Karpas-422 (cell line): ENCODE measurements around the gene SYNJ1. TPM values are rescaled to one million over a fixed set of nuclear protein-coding genes. Genes with fewer than 3 reads are reported as not detected.
"Not testable (repeated sequence)": the region's sequence is repeated elsewhere in the genome, so short reads cannot be mapped to it uniquely, and the experiment has no call there.

Source experiments
- DNase-seq: peaks from one replicate; pipeline ENCODE4 v3.0.0-alpha.2; 2015
- H2AFZ ChIP-seq: fragments of 200-600 bp; sonication (generic); 2 replicates; pipeline ENCODE4 v1.6.1; 2014; ENCODE audit warnings: antibody characterized with exemption, low read length, mixed read lengths
- H3K27ac ChIP-seq: fragments of 200-600 bp; sonication (generic); 2 replicates; pipeline ENCODE4 v1.5.1; 2014; ENCODE audit warnings: mild to moderate bottlenecking, low read length, moderate library complexity
- H3K27me3 ChIP-seq: fragments of 200-600 bp; sonication (generic); 2 replicates; pipeline ENCODE4 v1.6.1; 2014; ENCODE audit warnings: low read length, mixed read lengths
- H3K36me3 ChIP-seq: fragments of 200-600 bp; sonication (generic); 2 replicates; pipeline ENCODE4 v1.6.1; 2014; ENCODE audit warnings: low read length, mixed read lengths; ENCODE audit not compliant: insufficient read depth
- H3K4me1 ChIP-seq: fragments of 200-600 bp; sonication (generic); 2 replicates; pipeline ENCODE4 v1.6.1; 2014; ENCODE audit warnings: mild to moderate bottlenecking, low read length, mixed read lengths
- H3K4me2 ChIP-seq: fragments of 200-600 bp; sonication (generic); 2 replicates; pipeline ENCODE4 v1.6.1; 2014; ENCODE audit warnings: low read length, low read depth, mild to moderate bottlenecking; ENCODE audit not compliant: poor library complexity, severe bottlenecking
- H3K4me3 ChIP-seq: fragments of 200-600 bp; sonication (generic); 2 replicates; pipeline ENCODE4 v1.5.1; 2014; ENCODE audit warnings: mild to moderate bottlenecking, antibody characterized with exemption, low read length, mixed read lengths
- H3K79me2 ChIP-seq: fragments of 200-600 bp; sonication (generic); 2 replicates; pipeline ENCODE4 v1.6.1; 2014; ENCODE audit warnings: mild to moderate bottlenecking, low read length, mixed read lengths
- H3K9ac ChIP-seq: fragments of 200-600 bp; sonication (generic); 2 replicates; pipeline ENCODE4 v1.6.0; 2014; ENCODE audit warnings: low read length
- H3K9me2 ChIP-seq: fragments of 200-600 bp; sonication (generic), shearing (Covaris generic); replicated peaks from 2 replicates; pipeline ENCODE4 v1.6.0; 2014; ENCODE audit warnings: mild to moderate bottlenecking, low read length, moderate library complexity; ENCODE audit not compliant: insufficient read depth
- H3K9me3 ChIP-seq: fragments of 300-700, 200-600 bp; sonication (generic); 2 replicates; pipeline ENCODE4 v1.6.1; 2014; ENCODE audit warnings: low read length, mixed read lengths
- H4K20me1 ChIP-seq: fragments of 200-600 bp; sonication (generic); 2 replicates; pipeline ENCODE4 v1.6.1; 2014; ENCODE audit warnings: mild to moderate bottlenecking, antibody characterized with exemption, low read length, low read depth; ENCODE audit not compliant: insufficient read depth
- total RNA-seq: library from RNA; depleted of rRNA; stranded (reverse); fragments of >200 nt; shearing (Covaris generic); gene quantifications from 2 replicates; pipeline ENCODE4 v1.2.3, GENCODE V29; 2014; ENCODE audit warnings: low replicate concordance

Gene SYNJ1
- total RNA-seq, 1 experiment from 2014 or later, result 6.0 TPM

- peak overlapping the region; percentile 92 for H3K27ac ChIP-seq
- H2AFZ ChIP-seq, result peak overlapping the region; percentile 93
- peaks cover 27% of the 10 kb centered on the region for H3K79me2 ChIP-seq
- H3K36me3 ChIP-seq, result peaks cover 17% of the 10 kb centered on the region; the same call in 1 of the 2 replicates
- H3K4me1 ChIP-seq, result peaks cover 15% of the 10 kb centered on the region
- H3K4me2 ChIP-seq, result peak overlapping the region; percentile 84
- peak overlapping the region; percentile 96 for H3K4me3 ChIP-seq
- no peaks in the 10 kb centered on the region for H3K9me3 ChIP-seq
- H3K9me2 ChIP-seq, result no peaks in the 10 kb centered on the region
- H3K27me3 ChIP-seq, result no peaks in the 10 kb centered on the region
- no peaks in the 10 kb centered on the region for H4K20me1 ChIP-seq
- DNase-seq, result peak; percentile 92
- H3K9ac ChIP-seq, result peak overlapping the region; percentile 96
Observed at GRCh38 chr21:32611471-32611997, 116.3 kb downstream of the SYNJ1 start.

- H3K4me3 ChIP-seq, result peak overlapping the region; percentile 59
- not testable (repeated sequence) for H4K20me1 ChIP-seq, H3K27me3 ChIP-seq, H3K9me2 ChIP-seq, H3K9me3 ChIP-seq, DNase-seq, H2AFZ ChIP-seq
- peak overlapping the region; percentile 84 for H3K4me2 ChIP-seq
- peaks cover 27% of the 10 kb centered on the region for H3K79me2 ChIP-seq
- H3K27ac ChIP-seq, result peak overlapping the region; percentile 92; the same call in 1 of the 2 replicates
- peaks cover 20% of the 10 kb centered on the region; the same call in 1 of the 2 replicates for H3K36me3 ChIP-seq
- peaks cover 15% of the 10 kb centered on the region for H3K4me1 ChIP-seq
- H3K9ac ChIP-seq, result 0 out of 2 replicates have a peak overlapping the region, but pooled peaks have one; percentile 27
Observed at GRCh38 chr21:32610940-32611339, 116.9 kb downstream of the SYNJ1 start.

- no peak overlapping the region for H3K4me2 ChIP-seq
- peaks cover 15% of the 10 kb centered on the region for H3K4me1 ChIP-seq
- no peaks in the 10 kb centered on the region for H4K20me1 ChIP-seq
- H3K27me3 ChIP-seq, result no peaks in the 10 kb centered on the region
- H3K79me2 ChIP-seq, result peaks cover 27% of the 10 kb centered on the region
- DNase-seq, result no peak
- H2AFZ ChIP-seq, result no peak overlapping the region
- no peaks in the 10 kb centered on the region for H3K9me3 ChIP-seq
- H3K4me3 ChIP-seq, result no peak overlapping the region
- no peaks in the 10 kb centered on the region for H3K9me2 ChIP-seq
- peaks cover 29% of the 10 kb centered on the region; the same call in 1 of the 2 replicates for H3K36me3 ChIP-seq
- H3K27ac ChIP-seq, result no peak overlapping the region
- H3K9ac ChIP-seq, result no peak overlapping the region
Observed at GRCh38 chr21:32608851-32609250, 119.0 kb downstream of the SYNJ1 start.

- Histone ChIP-seq H3K9ac (no peak overlapping the region), H2AFZ (no peak overlapping the region), H3K27ac (no peak overlapping the region), H4K20me1 (no peaks in the 10 kb centered on the region), H3K9me3 (no peaks in the 10 kb centered on the region), H3K36me3 (peaks cover 37% of the 10 kb centered on the region; the same call in 1 of the 2 replicates), H3K4me2 (no peak overlapping the region), H3K4me1 (peaks cover 2% of the 10 kb centered on the region; the same call in 1 of the 2 replicates), H3K9me2 (no peaks in the 10 kb centered on the region), H3K4me3 (no peak overlapping the region), H3K79me2 (peaks cover 13% of the 10 kb centered on the region), H3K27me3 (no peaks in the 10 kb centered on the region)
- DNase-seq, result no peak
Observed at GRCh38 chr21:32605469-32605868, 122.3 kb downstream of the SYNJ1 start.

GRCh38 chr21:32604464-32604863 lies 123.3 kb downstream of the SYNJ1 start:
- Histone ChIP-seq H3K27me3 (no peaks in the 10 kb centered on the region), H4K20me1 (no peaks in the 10 kb centered on the region), H3K4me3 (no peak overlapping the region), H3K4me2 (no peak overlapping the region), H3K27ac (no peak overlapping the region), H3K9ac (no peak overlapping the region), H3K4me1 (no peaks in the 10 kb centered on the region), H3K9me2 (no peaks in the 10 kb centered on the region), H3K36me3 (peaks cover 43% of the 10 kb centered on the region; the same call in 1 of the 2 replicates), H3K79me2 (peaks cover 5% of the 10 kb centered on the region), H3K9me3 (no peaks in the 10 kb centered on the region), H2AFZ (no peak overlapping the region)
- DNase-seq, result no peak

GRCh38 chr21:32603131-32603530 lies 124.7 kb downstream of the SYNJ1 start:
- H4K20me1 ChIP-seq, result no peaks in the 10 kb centered on the region
- H3K9ac ChIP-seq, result no peak overlapping the region
- H3K79me2 ChIP-seq, result no peaks in the 10 kb centered on the region
- no peak overlapping the region for H2AFZ ChIP-seq
- H3K4me3 ChIP-seq, result no peak overlapping the region
- no peaks in the 10 kb centered on the region for H3K9me3 ChIP-seq
- peaks cover 37% of the 10 kb centered on the region; the same call in 1 of the 2 replicates for H3K36me3 ChIP-seq
- DNase-seq, result no peak
- no peaks in the 10 kb centered on the region for H3K27me3 ChIP-seq
- no peak overlapping the region for H3K4me2 ChIP-seq
- no peaks in the 10 kb centered on the region for H3K9me2 ChIP-seq
- H3K4me1 ChIP-seq, result no peaks in the 10 kb centered on the region
- no peak overlapping the region for H3K27ac ChIP-seq

- Histone ChIP-seq H3K4me3 (no peak overlapping the region), H3K4me2 (no peak overlapping the region), H3K4me1 (no peaks in the 10 kb centered on the region), H3K27ac (no peak overlapping the region), H3K9ac (no peak overlapping the region), H2AFZ (no peak overlapping the region), H3K27me3 (no peaks in the 10 kb centered on the region), H3K36me3 (peaks cover 33% of the 10 kb centered on the region; the same call in 1 of the 2 replicates), H3K79me2 (no peaks in the 10 kb centered on the region), H4K20me1 (no peaks in the 10 kb centered on the region), H3K9me3 (no peaks in the 10 kb centered on the region), H3K9me2 (no peaks in the 10 kb centered on the region)
- no peak for DNase-seq
Observed at GRCh38 chr21:32602099-32602498, 125.7 kb downstream of the SYNJ1 start.

GRCh38 chr21:32599526-32599925 lies 128.3 kb downstream of the SYNJ1 start:
- no peak for DNase-seq
- H3K4me1 ChIP-seq, result no peaks in the 10 kb centered on the region
- no peak overlapping the region for H3K27ac ChIP-seq
- H4K20me1 ChIP-seq, result no peaks in the 10 kb centered on the region
- H3K4me2 ChIP-seq, result no peak overlapping the region
- H2AFZ ChIP-seq, result no peak overlapping the region
- no peaks in the 10 kb centered on the region for H3K27me3 ChIP-seq
- no peak overlapping the region for H3K9ac ChIP-seq
- H3K9me2 ChIP-seq, result no peaks in the 10 kb centered on the region
- peaks cover 23% of the 10 kb centered on the region; the same call in 1 of the 2 replicates for H3K36me3 ChIP-seq
- no peak overlapping the region for H3K4me3 ChIP-seq
- H3K9me3 ChIP-seq, result no peaks in the 10 kb centered on the region
- no peaks in the 10 kb centered on the region for H3K79me2 ChIP-seq
